Progenitor cell of endocrine pancreas (in vitro differentiated cells): Measurements from ENCODE around the gene STK16. TPM values are rescaled to one million over a fixed set of nuclear protein-coding genes. Genes with fewer than 3 reads are reported as not detected.

ENCODE experiments used
- DNase-seq: peaks from one replicate; pipeline ENCODE4 v3.0.0; 2021; ENCODE audit warnings: low spot score; ENCODE audit not compliant: unreplicated experiment
- H3K27ac Mint-ChIP-seq: 2 replicates; pipeline ENCODE4 v1.8.0; 2021; ENCODE audit warnings: mild to moderate bottlenecking, moderate library complexity, mixed read lengths
- H3K27me3 Mint-ChIP-seq: 2 replicates; pipeline ENCODE4 v1.8.0; 2021; ENCODE audit warnings: mixed read lengths
- H3K36me3 Mint-ChIP-seq: 2 replicates; pipeline ENCODE4 v1.8.0; 2022; ENCODE audit warnings: mixed read lengths; ENCODE audit not compliant: insufficient read depth
- H3K4me1 Mint-ChIP-seq: 2 replicates; pipeline ENCODE4 v1.8.0; 2021; ENCODE audit warnings: low read depth, mixed read lengths
- H3K4me3 Mint-ChIP-seq: 2 replicates; pipeline ENCODE4 v1.8.0; 2021; ENCODE audit warnings: low read depth, mild to moderate bottlenecking, moderate library complexity, mixed read lengths
- H3K9me3 Mint-ChIP-seq: 2 replicates; pipeline ENCODE4 v1.8.0; 2021; ENCODE audit warnings: low read depth, mixed read lengths
- CTCF ChIP-seq: fragments of 200-600 bp; sonication (generic); IDR thresholded peaks from one replicate; pipeline ENCODE4 v1.5.0; 2021; ENCODE audit warnings: antibody characterized with exemption, mild to moderate bottlenecking; ENCODE audit not compliant: unreplicated experiment
- total RNA-seq: library from RNA; stranded (reverse); gene quantifications from 2 replicates; pipeline ENCODE4 v1.2.1, GENCODE V29; 2021

The STK16 gene
- total RNA-seq, 1 donor from 2014 or later = 23.2 TPM

- peak overlapping the region; percentile 99 for H3K27ac Mint-ChIP-seq
- no peak for TF ChIP-seq CTCF
- H3K4me3 Mint-ChIP-seq = peak overlapping the region; percentile 89
- no peaks in the 10 kb centered on the region for H3K27me3 Mint-ChIP-seq
- no peaks in the 10 kb centered on the region for H3K36me3 Mint-ChIP-seq
- no peaks in the 10 kb centered on the region for H3K9me3 Mint-ChIP-seq
- H3K4me1 Mint-ChIP-seq = peaks cover 19% of the 10 kb centered on the region
- DNase-seq = no peak
Observed at GRCh38 chr2:219244789-219245147, 511 bp upstream of the STK16 start.

- Mint-ChIP-seq H3K36me3 (no peaks in the 10 kb centered on the region), H3K9me3 (no peaks in the 10 kb centered on the region), H3K27ac (peak overlapping the region; percentile 99), H3K27me3 (peaks cover 3% of the 10 kb centered on the region), H3K4me3 (peak overlapping the region; percentile 89), H3K4me1 (peaks cover 21% of the 10 kb centered on the region)
- DNase-seq = no peak
- no peak for TF ChIP-seq CTCF
Observed at GRCh38 chr2:219245899-219246230, 586 bp downstream of the STK16 start.

- H3K27me3 Mint-ChIP-seq = peaks cover 9% of the 10 kb centered on the region
- H3K27ac Mint-ChIP-seq = no peak overlapping the region
- no peaks in the 10 kb centered on the region for H3K9me3 Mint-ChIP-seq
- H3K4me1 Mint-ChIP-seq = peaks cover 21% of the 10 kb centered on the region
- H3K4me3 Mint-ChIP-seq = peak overlapping the region; percentile 89
- H3K36me3 Mint-ChIP-seq = no peaks in the 10 kb centered on the region
- TF ChIP-seq CTCF = no peak
- DNase-seq = no peak
Observed at GRCh38 chr2:219246559-219246958, 1.3 kb downstream of the STK16 start.

GRCh38 chr2:219247678-219248642 lies 2.7 kb downstream of the STK16 start:
- H3K9me3 Mint-ChIP-seq = no peaks in the 10 kb centered on the region

GRCh38 chr2:219248845-219249202 lies 3.5 kb downstream of the STK16 start:
- no peaks in the 10 kb centered on the region for H3K9me3 Mint-ChIP-seq
- DNase-seq = no peak
- peaks cover 29% of the 10 kb centered on the region for H3K27me3 Mint-ChIP-seq
- H3K27ac Mint-ChIP-seq = peak overlapping the region; percentile 97
- peak overlapping the region; percentile 51 for H3K4me3 Mint-ChIP-seq
- H3K36me3 Mint-ChIP-seq = no peaks in the 10 kb centered on the region
- TF ChIP-seq CTCF = no peak
- H3K4me1 Mint-ChIP-seq = peaks cover 23% of the 10 kb centered on the region

More at GRCh38 chr2:219247678-219248642, 2.7 kb downstream of the STK16 start:
- Mint-ChIP-seq H3K27me3 (peaks cover 23% of the 10 kb centered on the region), H3K36me3 (no peaks in the 10 kb centered on the region), H3K27ac (no peak overlapping the region), H3K4me1 (peaks cover 21% of the 10 kb centered on the region), H3K4me3 (peak overlapping the region; percentile 31)
- no peak for DNase-seq
- TF ChIP-seq CTCF = no peak
